Ishikawa (cell line): ENCODE results near the gene SLC48A1.

Experiments used
- CREB1 ChIP-seq: IDR thresholded peaks from 2 replicates; pipeline ENCODE4 v1.6.1; 2012; ENCODE audit warnings: low read depth
- EGR1 ChIP-seq: IDR thresholded peaks from 2 replicates; pipeline ENCODE4 v1.6.1; 2012
- NFIC ChIP-seq: IDR thresholded peaks from 2 replicates; pipeline ENCODE4 v1.6.1; 2012
- YY1 ChIP-seq: IDR thresholded peaks from 2 replicates; pipeline ENCODE4 v1.6.1; 2012; ENCODE audit warnings: low read depth
- TF ChIP-seq, protein P1 (sequence below): IDR thresholded peaks from 2 replicates; pipeline ENCODE4 v1.6.1; 2012
- TF ChIP-seq, protein P2 (sequence below): IDR thresholded peaks from 2 replicates; pipeline ENCODE4 v1.6.1; 2012; ENCODE audit warnings: low read depth, mild to moderate bottlenecking

DNA sequence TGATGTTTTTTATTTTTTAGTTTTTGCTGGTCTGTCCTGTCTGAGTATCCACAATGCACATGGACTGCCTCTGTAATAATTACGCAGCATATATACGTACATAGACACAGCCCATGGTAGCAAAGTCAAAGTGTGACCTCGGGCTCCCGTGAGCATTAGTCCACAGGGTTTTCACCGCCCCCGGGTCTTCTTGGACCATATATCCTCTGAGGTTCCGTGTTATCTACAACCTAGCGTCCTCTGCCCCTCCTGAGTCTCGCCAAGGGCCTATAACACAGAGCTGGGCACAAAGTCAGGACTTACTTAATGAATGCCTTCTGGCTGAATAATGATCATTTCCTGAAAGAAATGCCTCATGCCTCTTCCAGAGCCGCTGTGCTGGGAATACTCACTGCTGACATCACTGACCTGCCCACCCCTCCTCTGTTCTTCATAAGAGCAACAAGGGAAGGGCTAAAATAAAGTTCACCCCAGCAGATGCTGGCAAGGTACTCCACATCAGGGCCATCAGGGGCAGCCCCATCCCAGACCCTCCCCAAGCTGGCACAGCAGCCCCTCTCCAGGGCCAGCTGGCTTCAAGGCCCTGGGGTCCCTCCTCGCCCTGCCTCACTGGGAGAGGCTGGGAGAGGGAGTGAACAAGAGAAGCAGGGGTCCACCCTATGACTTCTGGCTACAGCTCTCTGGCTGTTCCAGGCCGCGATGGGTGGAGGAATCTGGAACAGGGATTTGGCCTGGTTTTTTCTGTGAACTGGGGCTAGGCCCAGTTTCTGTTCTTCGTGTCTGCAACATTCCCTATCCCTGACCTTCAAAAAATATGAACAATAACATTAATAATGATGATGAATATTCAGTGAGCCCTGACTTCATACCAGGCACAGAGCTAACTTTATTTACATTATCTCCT is 38.8 kb downstream of the SLC48A1 start:
- TF ChIP-seq, protein P1, sequence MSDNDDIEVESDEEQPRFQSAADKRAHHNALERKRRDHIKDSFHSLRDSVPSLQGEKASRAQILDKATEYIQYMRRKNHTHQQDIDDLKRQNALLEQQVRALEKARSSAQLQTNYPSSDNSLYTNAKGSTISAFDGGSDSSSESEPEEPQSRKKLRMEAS, result no peak
- TF ChIP-seq, protein P2, sequence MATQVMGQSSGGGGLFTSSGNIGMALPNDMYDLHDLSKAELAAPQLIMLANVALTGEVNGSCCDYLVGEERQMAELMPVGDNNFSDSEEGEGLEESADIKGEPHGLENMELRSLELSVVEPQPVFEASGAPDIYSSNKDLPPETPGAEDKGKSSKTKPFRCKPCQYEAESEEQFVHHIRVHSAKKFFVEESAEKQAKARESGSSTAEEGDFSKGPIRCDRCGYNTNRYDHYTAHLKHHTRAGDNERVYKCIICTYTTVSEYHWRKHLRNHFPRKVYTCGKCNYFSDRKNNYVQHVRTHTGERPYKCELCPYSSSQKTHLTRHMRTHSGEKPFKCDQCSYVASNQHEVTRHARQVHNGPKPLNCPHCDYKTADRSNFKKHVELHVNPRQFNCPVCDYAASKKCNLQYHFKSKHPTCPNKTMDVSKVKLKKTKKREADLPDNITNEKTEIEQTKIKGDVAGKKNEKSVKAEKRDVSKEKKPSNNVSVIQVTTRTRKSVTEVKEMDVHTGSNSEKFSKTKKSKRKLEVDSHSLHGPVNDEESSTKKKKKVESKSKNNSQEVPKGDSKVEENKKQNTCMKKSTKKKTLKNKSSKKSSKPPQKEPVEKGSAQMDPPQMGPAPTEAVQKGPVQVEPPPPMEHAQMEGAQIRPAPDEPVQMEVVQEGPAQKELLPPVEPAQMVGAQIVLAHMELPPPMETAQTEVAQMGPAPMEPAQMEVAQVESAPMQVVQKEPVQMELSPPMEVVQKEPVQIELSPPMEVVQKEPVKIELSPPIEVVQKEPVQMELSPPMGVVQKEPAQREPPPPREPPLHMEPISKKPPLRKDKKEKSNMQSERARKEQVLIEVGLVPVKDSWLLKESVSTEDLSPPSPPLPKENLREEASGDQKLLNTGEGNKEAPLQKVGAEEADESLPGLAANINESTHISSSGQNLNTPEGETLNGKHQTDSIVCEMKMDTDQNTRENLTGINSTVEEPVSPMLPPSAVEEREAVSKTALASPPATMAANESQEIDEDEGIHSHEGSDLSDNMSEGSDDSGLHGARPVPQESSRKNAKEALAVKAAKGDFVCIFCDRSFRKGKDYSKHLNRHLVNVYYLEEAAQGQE, result no peak
- no peak for TF ChIP-seq YY1
- TF ChIP-seq EGR1, result no peak
- no peak for TF ChIP-seq CREB1
- no peak for TF ChIP-seq NFIC
